Subcutaneous adipose tissue (tissue), 4 donors: Measurements from ENCODE around the gene CSF1R. TPM values are rescaled to one million over a fixed set of nuclear protein-coding genes. Genes with fewer than 3 reads are reported as not detected.

Source experiments
- CTCF ChIP-seq: fragments of 450-650 bp; IDR thresholded peaks from one replicate; pipeline ENCODE4 v1.5.1; 2016; ENCODE audit warnings: low read depth, mild to moderate bottlenecking, control low read depth, antibody characterized with exemption, moderate library complexity
- total RNA-seq, 4 donors: library from RNA; depleted of rRNA; stranded (reverse); fragments of >200 nt; gene quantifications; one replicate each; pipeline ENCODE4 v1.1.0, GENCODE V29; 2016

CSF1R gene
- total RNA-seq, 4 donors from 2014 or later = 35.2 to 152 (median 79.7) TPM

DNA sequence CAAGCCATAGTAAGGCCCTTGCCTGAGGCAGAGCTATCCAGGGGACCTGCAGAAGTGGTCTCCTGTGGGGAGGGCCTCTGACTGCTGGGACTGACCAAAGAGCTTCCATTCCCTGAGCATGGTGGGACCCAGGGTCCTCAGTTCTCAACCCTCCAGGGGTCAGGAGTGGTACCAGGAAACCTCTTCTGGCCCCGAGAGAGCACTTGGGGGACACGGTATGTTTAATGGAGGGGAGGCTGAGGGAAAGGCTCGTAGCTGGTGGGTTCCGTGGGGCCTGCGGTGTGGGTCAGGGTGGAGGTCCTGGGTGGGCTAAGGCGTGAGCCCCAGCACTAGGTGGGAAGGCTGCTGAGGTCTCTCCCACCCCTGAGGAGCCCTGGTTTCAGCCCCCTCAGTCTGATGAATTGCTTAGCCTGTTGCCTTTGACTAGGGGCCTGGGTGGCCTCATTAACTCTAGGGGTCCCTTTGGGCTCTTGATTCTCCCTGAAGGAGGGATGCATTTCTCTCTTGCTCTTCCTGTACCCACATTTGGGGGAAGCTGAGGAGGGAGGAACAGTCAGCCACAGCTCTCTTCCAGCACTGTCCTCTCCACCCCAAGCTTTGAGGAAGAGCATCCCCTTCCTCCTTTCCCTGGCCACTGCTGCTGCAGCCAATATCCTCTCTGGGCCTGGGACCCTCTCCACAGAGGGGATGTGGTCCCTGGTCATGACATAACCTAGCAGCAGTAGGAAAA lies 34.0 kb downstream of the CSF1R start:
- TF ChIP-seq CTCF = no peak

DNA sequence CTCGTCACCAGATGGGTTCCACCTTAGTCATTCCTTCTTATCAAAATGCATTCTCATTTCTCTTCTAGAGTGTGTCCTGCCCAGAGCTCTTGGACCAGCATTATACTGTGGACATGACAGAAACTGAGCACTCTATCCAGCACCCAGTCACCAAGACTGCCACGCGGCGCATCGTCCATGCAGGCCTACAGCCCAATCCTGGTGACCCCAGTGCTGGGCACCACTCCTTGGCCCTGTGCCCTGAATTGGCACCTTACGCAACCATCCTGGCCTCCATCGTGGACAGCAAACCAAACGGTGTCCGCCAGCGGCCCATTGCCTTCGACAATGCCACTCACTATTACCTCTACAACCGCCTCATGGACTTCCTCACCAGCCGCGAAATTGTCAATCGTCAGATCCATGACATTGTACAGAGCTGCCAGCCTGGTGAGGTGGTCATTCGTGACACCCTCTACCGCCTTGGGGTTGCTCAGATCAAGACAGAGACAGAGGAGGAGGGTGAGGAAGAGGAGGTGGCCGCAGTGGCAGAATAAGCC lies 34.6 kb downstream of the CSF1R start:
- TF ChIP-seq CTCF = no peak

DNA sequence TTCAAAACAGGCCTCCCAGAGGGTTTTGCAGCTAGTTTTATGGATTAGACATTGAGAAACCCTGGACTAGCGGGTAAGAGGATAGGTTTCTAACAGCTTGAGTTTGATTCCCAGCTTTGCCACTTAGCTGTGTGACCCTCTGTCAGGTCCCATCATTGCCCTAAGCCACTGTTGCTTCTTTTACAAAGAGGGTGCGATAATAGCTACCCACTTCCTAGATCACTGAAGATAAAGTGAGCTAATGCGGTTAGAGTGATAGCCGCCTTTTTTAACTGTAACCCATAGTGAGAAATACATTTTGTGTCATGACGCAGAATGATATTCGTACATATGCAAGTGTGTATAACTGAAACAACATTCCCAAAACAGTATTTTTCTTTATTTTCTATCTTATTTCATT lies 40.3 kb downstream of the CSF1R start:
- no peak for TF ChIP-seq CTCF

GRCh38 chr5:150045549-150045948 lies 40.8 kb downstream of the CSF1R start:
- no peak for TF ChIP-seq CTCF

DNA sequence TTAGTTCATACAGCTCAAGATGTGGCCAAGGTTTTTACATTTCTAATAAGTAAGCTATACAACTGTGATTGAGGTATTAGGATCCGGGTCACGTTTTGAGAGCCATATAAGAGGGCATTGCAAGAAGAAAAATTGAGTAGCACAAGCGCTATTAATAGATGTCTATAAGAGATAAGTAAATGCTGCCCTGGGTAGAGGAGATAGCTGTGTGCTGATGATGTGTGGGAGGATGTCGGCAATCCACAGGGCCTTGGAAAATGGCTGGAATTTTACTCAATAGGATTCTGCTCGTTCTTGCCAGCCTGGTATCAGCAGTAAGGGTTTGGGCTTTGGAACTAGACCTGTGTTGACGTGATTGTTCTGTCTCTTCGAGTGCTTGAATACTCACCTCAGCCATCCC lies 41.6 kb downstream of the CSF1R start:
- no peak for TF ChIP-seq CTCF

- TF ChIP-seq CTCF = no peak
Measured at GRCh38 chr5:150044329-150044681, 42.0 kb downstream of the CSF1R start.

GRCh38 chr5:150043657-150044328 lies 42.6 kb downstream of the CSF1R start:
- no peak for TF ChIP-seq CTCF
